ENCODE results near the gene ENOX1. TPM values are rescaled to one million over a fixed set of nuclear protein-coding genes. Genes with fewer than 3 reads are reported as not detected.
A peak's percentile ranks its signal among the peaks of the same experiment; 100 is the strongest.

ENOX1 gene
- total and polyA plus RNA-seq, 2 donors: 4.0 to 5.7 TPM

DNA sequence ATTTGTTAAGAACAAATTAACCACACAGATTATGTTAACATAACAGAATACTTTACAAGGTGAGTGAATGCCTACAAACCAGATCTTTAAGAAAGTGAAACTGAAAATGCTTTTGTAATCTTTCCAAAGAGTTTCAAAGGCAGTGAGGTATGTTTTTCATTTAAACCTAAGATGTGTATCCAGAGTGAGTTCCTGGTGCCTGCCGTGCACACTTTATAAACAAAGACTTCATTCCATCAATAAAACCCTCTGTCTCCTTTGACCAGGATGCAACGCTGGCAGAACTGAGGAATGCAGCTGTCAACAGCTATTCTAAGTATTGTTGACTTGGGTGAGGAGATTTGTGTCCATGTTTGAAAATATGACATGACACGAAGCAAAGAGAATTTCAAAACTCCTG is 418.8 kb downstream of the ENOX1 start:
- no peaks in the 10 kb centered on the region for H3K36me3 ChIP-seq (ENCODE audit: control insufficient read depth in 2 of 2, insufficient read depth in 2 of 2, low read length in 1 of 2)
- DNase-seq (ENCODE audit: low read depth in 6 of 9, low spot score in 9 of 9): peak in 6 of 9 donors; percentile 11 to 62 (median 30)
- no peaks in the 10 kb centered on the region for H3K9me3 ChIP-seq (ENCODE audit: control insufficient read depth in 2 of 2, insufficient read depth in 1 of 2, low read length in 1 of 2)
- WGBS: 39% methylated on average over 3 of the region's 3 CpGs
- peaks cover 0 to 23% of the 10 kb centered on the region in 2 donors for H3K4me1 ChIP-seq (ENCODE audit: control insufficient read depth in 2 of 2, insufficient read depth in 2 of 2, low read length in 2 of 2)
- H3K4me3 ChIP-seq (ENCODE audit: low read length in 2 of 2): peak overlapping the region in 1 of 2 donors; percentile 29
- H3K27ac ChIP-seq (ENCODE audit: low read depth in 1 of 2, low read length in 1 of 2): peak overlapping the region in 1 of 2 donors; percentile 70
- no peaks in the 10 kb centered on the region for H3K27me3 ChIP-seq (ENCODE audit: control insufficient read depth in 2 of 2, insufficient read depth in 1 of 2, low read length in 1 of 2)

- peaks cover 0 to 25% of the 10 kb centered on the region in 2 donors for H3K4me1 ChIP-seq (ENCODE audit: control insufficient read depth in 2 of 2, insufficient read depth in 2 of 2, low read length in 2 of 2)
- WGBS: 85% methylated on average over 3 of the region's 3 CpGs
- H3K27me3 ChIP-seq (ENCODE audit: control insufficient read depth in 2 of 2, insufficient read depth in 1 of 2, low read length in 1 of 2): no peaks in the 10 kb centered on the region
- H3K36me3 ChIP-seq (ENCODE audit: control insufficient read depth in 2 of 2, insufficient read depth in 2 of 2, low read length in 1 of 2): no peaks in the 10 kb centered on the region
- no peak overlapping the region for H3K4me3 ChIP-seq (ENCODE audit: low read length in 2 of 2)
- no peaks in the 10 kb centered on the region for H3K9me3 ChIP-seq (ENCODE audit: control insufficient read depth in 2 of 2, insufficient read depth in 1 of 2, low read length in 1 of 2)
- DNase-seq (ENCODE audit: low read depth in 6 of 9, low spot score in 9 of 9): no peak
- no peak overlapping the region for H3K27ac ChIP-seq (ENCODE audit: low read depth in 1 of 2, low read length in 1 of 2)
These were observed 421.8 kb downstream of the ENOX1 start for GRCh38 chr13:43365039-43365344.

- Histone ChIP-seq H3K9me3 (ENCODE audit: control insufficient read depth in 2 of 2, insufficient read depth in 1 of 2, low read length in 1 of 2) (no peaks in the 10 kb centered on the region), H3K4me3 (ENCODE audit: low read length in 2 of 2) (no peak overlapping the region), H3K4me1 (ENCODE audit: control insufficient read depth in 2 of 2, insufficient read depth in 2 of 2, low read length in 2 of 2) (peaks cover 0 to 23% of the 10 kb centered on the region in 2 donors), H3K27me3 (ENCODE audit: control insufficient read depth in 2 of 2, insufficient read depth in 1 of 2, low read length in 1 of 2) (no peaks in the 10 kb centered on the region), H3K27ac (ENCODE audit: low read depth in 1 of 2, low read length in 1 of 2) (peak overlapping the region in 1 of 2 donors; percentile 39), H3K36me3 (ENCODE audit: control insufficient read depth in 2 of 2, insufficient read depth in 2 of 2, low read length in 1 of 2) (no peaks in the 10 kb centered on the region)
- 64% methylated on average over 10 of the region's 10 CpGs for WGBS
- no peak for DNase-seq (ENCODE audit: low read depth in 6 of 9, low spot score in 9 of 9)
These were observed 422.3 kb downstream of the ENOX1 start for GRCh38 chr13:43364210-43365038.

GRCh38 chr13:43363156-43363953 is 423.4 kb downstream of the ENOX1 start:
- H3K27ac ChIP-seq (ENCODE audit: low read depth in 1 of 2, low read length in 1 of 2): no peak overlapping the region
- H3K4me3 ChIP-seq (ENCODE audit: low read length in 2 of 2): no peak overlapping the region
- no peak for DNase-seq (ENCODE audit: low read depth in 6 of 9, low spot score in 9 of 9)
- H3K9me3 ChIP-seq (ENCODE audit: control insufficient read depth in 2 of 2, insufficient read depth in 1 of 2, low read length in 1 of 2): no peaks in the 10 kb centered on the region
- H3K27me3 ChIP-seq (ENCODE audit: control insufficient read depth in 2 of 2, insufficient read depth in 1 of 2, low read length in 1 of 2): no peaks in the 10 kb centered on the region
- WGBS: 89% methylated on average over 5 of the region's 5 CpGs
- H3K36me3 ChIP-seq (ENCODE audit: control insufficient read depth in 2 of 2, insufficient read depth in 2 of 2, low read length in 1 of 2): no peaks in the 10 kb centered on the region
- H3K4me1 ChIP-seq (ENCODE audit: control insufficient read depth in 2 of 2, insufficient read depth in 2 of 2, low read length in 2 of 2): peaks cover 0 to 20% of the 10 kb centered on the region in 2 donors

DNA sequence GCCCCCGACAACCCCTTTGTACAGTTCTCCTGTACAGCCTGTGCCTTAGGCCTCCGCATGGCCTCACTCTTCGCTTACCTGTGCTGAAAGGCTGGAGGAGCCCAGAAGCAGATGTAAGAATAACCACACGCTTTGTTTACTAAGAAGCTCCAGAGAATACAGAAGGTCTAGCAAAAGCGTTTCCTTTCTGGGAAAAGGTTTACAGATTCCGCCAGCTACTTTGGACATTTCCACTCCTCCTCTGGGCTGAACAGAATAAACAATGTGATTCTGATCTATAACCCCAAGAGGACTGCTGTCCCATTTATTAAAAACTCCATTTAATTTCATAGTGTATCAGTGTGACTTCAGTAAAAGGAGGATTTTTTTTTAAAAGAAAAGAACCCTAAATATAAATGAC is 424.2 kb downstream of the ENOX1 start:
- Histone ChIP-seq H3K27me3 (ENCODE audit: control insufficient read depth in 2 of 2, insufficient read depth in 1 of 2, low read length in 1 of 2) (no peaks in the 10 kb centered on the region), H3K36me3 (ENCODE audit: control insufficient read depth in 2 of 2, insufficient read depth in 2 of 2, low read length in 1 of 2) (no peaks in the 10 kb centered on the region), H3K9me3 (ENCODE audit: control insufficient read depth in 2 of 2, insufficient read depth in 1 of 2, low read length in 1 of 2) (no peaks in the 10 kb centered on the region), H3K4me3 (ENCODE audit: low read length in 2 of 2) (no peak overlapping the region), H3K27ac (ENCODE audit: low read depth in 1 of 2, low read length in 1 of 2) (no peak overlapping the region), H3K4me1 (ENCODE audit: control insufficient read depth in 2 of 2, insufficient read depth in 2 of 2, low read length in 2 of 2) (peaks cover 0 to 18% of the 10 kb centered on the region in 2 donors)
- WGBS: 96% methylated on average over 6 of the region's 6 CpGs
- no peak for DNase-seq (ENCODE audit: low read depth in 6 of 9, low spot score in 9 of 9)

- Histone ChIP-seq H3K36me3 (ENCODE audit: control insufficient read depth in 2 of 2, insufficient read depth in 2 of 2, low read length in 1 of 2) (no peaks in the 10 kb centered on the region), H3K4me1 (ENCODE audit: control insufficient read depth in 2 of 2, insufficient read depth in 2 of 2, low read length in 2 of 2) (peaks cover 0 to 25% of the 10 kb centered on the region in 2 donors)
- WGBS: 89% methylated on average over 6 of the region's 6 CpGs
These were observed 425.7 kb downstream of the ENOX1 start for GRCh38 chr13:43360892-43361610.

DNA sequence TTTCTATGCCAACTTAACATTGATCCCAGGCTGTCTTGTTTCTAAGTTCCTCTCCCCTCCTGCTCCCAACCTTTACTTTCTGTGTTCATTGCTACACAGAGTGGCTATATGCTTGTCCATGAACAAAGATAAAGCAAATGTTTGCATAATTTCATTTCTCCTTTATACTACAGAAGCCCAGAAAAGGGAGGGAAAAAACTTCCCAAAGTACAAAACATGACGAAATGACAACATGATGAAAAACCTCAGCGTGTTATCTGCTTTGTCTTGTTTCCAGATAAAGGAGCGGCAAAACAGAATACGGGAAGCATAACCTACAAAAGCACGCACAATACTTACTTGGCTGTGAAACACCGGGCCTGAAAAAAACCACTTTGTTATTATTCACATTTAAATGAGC is 426.6 kb downstream of the ENOX1 start:
- WGBS: 98% methylated on average over 6 of the region's 6 CpGs
- no peaks in the 10 kb centered on the region for H3K9me3 ChIP-seq (ENCODE audit: control insufficient read depth in 2 of 2, insufficient read depth in 1 of 2, low read length in 1 of 2)
- H3K27ac ChIP-seq (ENCODE audit: low read depth in 1 of 2, low read length in 1 of 2): no peak overlapping the region
- no peaks in the 10 kb centered on the region for H3K36me3 ChIP-seq (ENCODE audit: control insufficient read depth in 2 of 2, insufficient read depth in 2 of 2, low read length in 1 of 2)
- no peaks in the 10 kb centered on the region for H3K27me3 ChIP-seq (ENCODE audit: control insufficient read depth in 2 of 2, insufficient read depth in 1 of 2, low read length in 1 of 2)
- H3K4me3 ChIP-seq (ENCODE audit: low read length in 2 of 2): no peak overlapping the region
- no peak for DNase-seq (ENCODE audit: low read depth in 6 of 9, low spot score in 9 of 9)
- H3K4me1 ChIP-seq (ENCODE audit: control insufficient read depth in 2 of 2, insufficient read depth in 2 of 2, low read length in 2 of 2): peaks cover 0 to 23% of the 10 kb centered on the region in 2 donors

More at GRCh38 chr13:43360892-43361610, 425.7 kb downstream of the ENOX1 start:
- no peak overlapping the region for H3K27ac ChIP-seq (ENCODE audit: low read depth in 1 of 2, low read length in 1 of 2)
- DNase-seq (ENCODE audit: low read depth in 6 of 9, low spot score in 9 of 9): no peak
- no peak overlapping the region for H3K4me3 ChIP-seq (ENCODE audit: low read length in 2 of 2)
- no peaks in the 10 kb centered on the region for H3K9me3 ChIP-seq (ENCODE audit: control insufficient read depth in 2 of 2, insufficient read depth in 1 of 2, low read length in 1 of 2)
- no peaks in the 10 kb centered on the region for H3K27me3 ChIP-seq (ENCODE audit: control insufficient read depth in 2 of 2, insufficient read depth in 1 of 2, low read length in 1 of 2)

DNA sequence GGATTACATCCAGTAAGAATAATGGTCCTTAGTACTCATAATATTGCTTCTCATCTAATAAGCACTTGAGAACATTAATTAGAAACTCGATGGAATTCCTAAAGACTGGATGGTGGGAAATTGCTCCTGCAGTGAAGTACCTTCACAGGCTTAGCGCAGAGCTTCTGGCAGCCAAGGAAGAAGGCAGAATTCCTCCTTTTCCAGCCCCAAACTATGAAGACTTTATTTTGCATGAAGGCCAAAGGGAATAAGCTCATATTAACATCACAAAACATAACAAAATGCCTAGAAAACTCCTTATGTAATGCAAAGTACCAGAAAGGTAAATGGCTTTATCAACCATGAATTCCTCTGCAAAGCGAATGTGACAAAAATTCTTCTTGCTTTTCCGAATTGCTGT is 427.2 kb downstream of the ENOX1 start:
- Histone ChIP-seq H3K4me3 (ENCODE audit: low read length in 2 of 2) (no peak overlapping the region), H3K9me3 (ENCODE audit: control insufficient read depth in 2 of 2, insufficient read depth in 1 of 2, low read length in 1 of 2) (no peaks in the 10 kb centered on the region), H3K4me1 (ENCODE audit: control insufficient read depth in 2 of 2, insufficient read depth in 2 of 2, low read length in 2 of 2) (peaks cover 0 to 18% of the 10 kb centered on the region in 2 donors), H3K36me3 (ENCODE audit: control insufficient read depth in 2 of 2, insufficient read depth in 2 of 2, low read length in 1 of 2) (no peaks in the 10 kb centered on the region), H3K27me3 (ENCODE audit: control insufficient read depth in 2 of 2, insufficient read depth in 1 of 2, low read length in 1 of 2) (no peaks in the 10 kb centered on the region), H3K27ac (ENCODE audit: low read depth in 1 of 2, low read length in 1 of 2) (no peak overlapping the region)
- no peak for DNase-seq (ENCODE audit: low read depth in 6 of 9, low spot score in 9 of 9)
- 97% methylated on average over 4 of the region's 4 CpGs for WGBS

- no peak overlapping the region for H3K27ac ChIP-seq (ENCODE audit: low read depth in 1 of 2, low read length in 1 of 2)
- no peak overlapping the region for H3K4me3 ChIP-seq (ENCODE audit: low read length in 2 of 2)
- no peaks in the 10 kb centered on the region for H3K9me3 ChIP-seq (ENCODE audit: control insufficient read depth in 2 of 2, insufficient read depth in 1 of 2, low read length in 1 of 2)
- DNase-seq (ENCODE audit: low read depth in 6 of 9, low spot score in 9 of 9): no peak
- H3K36me3 ChIP-seq (ENCODE audit: control insufficient read depth in 2 of 2, insufficient read depth in 2 of 2, low read length in 1 of 2): no peaks in the 10 kb centered on the region
- WGBS: 48% methylated on average over 4 of the region's 4 CpGs
- no peaks in the 10 kb centered on the region for H3K27me3 ChIP-seq (ENCODE audit: control insufficient read depth in 2 of 2, insufficient read depth in 1 of 2, low read length in 1 of 2)
- peaks cover 0 to 16% of the 10 kb centered on the region in 2 donors for H3K4me1 ChIP-seq (ENCODE audit: control insufficient read depth in 2 of 2, insufficient read depth in 2 of 2, low read length in 2 of 2)
These were observed 429.2 kb downstream of the ENOX1 start for GRCh38 chr13:43357564-43357963.
